ENCODE data around the gene THY1.

THY1 gene

DNA sequence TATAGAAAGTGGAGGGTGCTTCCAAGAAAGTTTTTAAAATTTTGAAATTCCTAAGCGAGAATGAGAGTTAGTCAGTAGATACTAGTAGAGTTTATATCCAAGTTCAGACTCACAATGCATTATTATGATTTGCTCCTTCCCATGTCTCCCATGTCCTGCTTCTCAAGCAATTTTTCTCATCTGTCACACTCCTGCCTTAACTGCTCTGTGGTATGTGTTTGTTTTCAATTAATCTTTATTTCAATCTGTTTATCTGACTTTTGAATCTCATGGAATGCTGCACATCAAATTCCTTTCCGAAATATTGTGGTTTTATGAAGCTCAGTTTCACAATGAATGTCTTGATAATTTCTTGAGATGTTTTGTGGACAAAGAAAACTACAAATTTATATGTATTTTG, 18.1 kb downstream of the THY1 start:
- DNase-seq, result no peak
- H3K27ac ChIP-seq, result no peak overlapping the region
- no peak overlapping the region for H3K4me3 ChIP-seq (ENCODE audit: low read depth, low read length)
- TF ChIP-seq, protein P1, sequence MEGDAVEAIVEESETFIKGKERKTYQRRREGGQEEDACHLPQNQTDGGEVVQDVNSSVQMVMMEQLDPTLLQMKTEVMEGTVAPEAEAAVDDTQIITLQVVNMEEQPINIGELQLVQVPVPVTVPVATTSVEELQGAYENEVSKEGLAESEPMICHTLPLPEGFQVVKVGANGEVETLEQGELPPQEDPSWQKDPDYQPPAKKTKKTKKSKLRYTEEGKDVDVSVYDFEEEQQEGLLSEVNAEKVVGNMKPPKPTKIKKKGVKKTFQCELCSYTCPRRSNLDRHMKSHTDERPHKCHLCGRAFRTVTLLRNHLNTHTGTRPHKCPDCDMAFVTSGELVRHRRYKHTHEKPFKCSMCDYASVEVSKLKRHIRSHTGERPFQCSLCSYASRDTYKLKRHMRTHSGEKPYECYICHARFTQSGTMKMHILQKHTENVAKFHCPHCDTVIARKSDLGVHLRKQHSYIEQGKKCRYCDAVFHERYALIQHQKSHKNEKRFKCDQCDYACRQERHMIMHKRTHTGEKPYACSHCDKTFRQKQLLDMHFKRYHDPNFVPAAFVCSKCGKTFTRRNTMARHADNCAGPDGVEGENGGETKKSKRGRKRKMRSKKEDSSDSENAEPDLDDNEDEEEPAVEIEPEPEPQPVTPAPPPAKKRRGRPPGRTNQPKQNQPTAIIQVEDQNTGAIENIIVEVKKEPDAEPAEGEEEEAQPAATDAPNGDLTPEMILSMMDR (IDR thresholded peaks at IDR 0.05; ENCODE audit: low read depth, low read length), result no peak
- no peaks in the 10 kb centered on the region for H3K27me3 ChIP-seq (ENCODE audit: insufficient read depth, low read depth, severe bottlenecking)
- H3K36me3 ChIP-seq, result no peaks in the 10 kb centered on the region
- H3K9me3 ChIP-seq (ENCODE audit: severe bottlenecking), result no peaks in the 10 kb centered on the region

DNA sequence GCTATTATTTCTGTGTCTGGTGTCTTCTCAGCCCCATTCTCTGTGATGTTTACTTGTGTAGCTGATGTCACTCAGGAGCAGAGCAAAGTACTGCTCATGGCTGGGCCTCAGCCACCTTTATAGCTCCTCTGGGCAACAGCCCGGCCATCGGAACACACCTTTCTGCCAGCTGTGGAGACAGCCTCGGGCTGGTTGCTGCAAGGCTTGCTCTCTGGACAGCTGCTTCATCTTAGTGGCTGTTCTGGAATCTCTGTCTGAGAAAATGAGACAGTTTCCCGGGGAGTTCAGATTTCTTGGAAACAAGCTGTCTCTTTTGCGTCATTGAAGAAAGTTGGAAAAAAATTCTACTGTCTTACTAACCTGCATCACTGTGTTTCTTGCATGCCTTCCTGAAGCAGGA, 20.0 kb downstream of the THY1 start:
- DNase-seq, result no peak
- TF ChIP-seq, protein P1 (IDR thresholded peaks at IDR 0.05; ENCODE audit: low read depth, low read length), result no peak

DNA sequence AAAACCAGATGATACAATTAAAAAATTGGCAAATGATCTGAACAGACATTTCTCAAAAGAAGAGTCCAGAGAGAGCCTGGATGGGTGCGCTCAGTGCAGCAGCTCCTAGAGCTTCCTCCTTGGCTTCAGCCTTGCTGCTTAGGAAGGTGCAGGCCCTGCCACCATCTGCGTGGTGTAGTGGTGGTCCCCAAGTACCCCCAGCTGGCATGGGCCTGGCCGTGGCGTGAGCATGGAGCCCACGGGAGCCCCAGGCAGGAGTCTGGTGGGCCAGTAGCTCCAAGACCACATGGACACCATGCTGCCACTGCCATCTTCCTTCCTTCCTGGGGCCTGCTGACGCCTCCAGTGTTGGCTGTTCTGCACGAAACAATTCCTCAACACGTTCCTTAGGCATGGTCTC, 20.5 kb downstream of the THY1 start:
- H3K9me3 ChIP-seq (ENCODE audit: severe bottlenecking), result peaks cover 10% of the 10 kb centered on the region
- H3K4me3 ChIP-seq (ENCODE audit: low read depth, low read length), result no peak overlapping the region
- no peaks in the 10 kb centered on the region for H3K36me3 ChIP-seq
- H3K27me3 ChIP-seq (ENCODE audit: insufficient read depth, low read depth, severe bottlenecking), result no peaks in the 10 kb centered on the region
- TF ChIP-seq, protein P1 (IDR thresholded peaks at IDR 0.05; ENCODE audit: low read depth, low read length), result no peak
- no peak for DNase-seq
- no peak overlapping the region for H3K27ac ChIP-seq

More for the DNA sequence above, 20.0 kb downstream of the THY1 start:
- Histone ChIP-seq H3K4me3 (ENCODE audit: low read depth, low read length) (no peak overlapping the region), H3K27ac (no peak overlapping the region), H3K36me3 (no peaks in the 10 kb centered on the region), H3K27me3 (ENCODE audit: insufficient read depth, low read depth, severe bottlenecking) (no peaks in the 10 kb centered on the region), H3K9me3 (ENCODE audit: severe bottlenecking) (peaks cover 4% of the 10 kb centered on the region)

DNA sequence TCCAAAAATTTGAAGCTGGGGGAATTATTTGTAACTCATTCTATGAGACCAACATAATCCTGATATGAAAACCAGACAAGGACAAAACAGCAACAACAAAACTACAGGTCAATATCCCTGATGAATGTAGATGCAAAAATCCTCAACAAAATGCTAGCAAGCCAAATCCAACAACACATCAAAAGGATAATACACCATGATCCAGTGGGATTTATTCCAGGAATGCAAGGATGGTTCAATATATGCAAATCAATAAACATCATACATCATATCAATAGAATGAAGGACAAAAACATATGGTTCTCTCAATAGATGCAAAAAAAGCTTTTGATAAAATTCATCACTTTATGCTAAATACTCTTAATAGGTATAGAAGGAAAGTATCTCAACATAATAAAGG, 22.1 kb downstream of the THY1 start:
- TF ChIP-seq, protein P1 (IDR thresholded peaks at IDR 0.05; ENCODE audit: low read depth, low read length), result no peak
- no peak for DNase-seq
- H3K36me3 ChIP-seq, result no peaks in the 10 kb centered on the region
- H3K4me3 ChIP-seq (ENCODE audit: low read depth, low read length), result no peak overlapping the region
- no peak overlapping the region for H3K27ac ChIP-seq
- H3K27me3 ChIP-seq (ENCODE audit: insufficient read depth, low read depth, severe bottlenecking), result no peaks in the 10 kb centered on the region
- peaks cover 10% of the 10 kb centered on the region for H3K9me3 ChIP-seq (ENCODE audit: severe bottlenecking)

DNA sequence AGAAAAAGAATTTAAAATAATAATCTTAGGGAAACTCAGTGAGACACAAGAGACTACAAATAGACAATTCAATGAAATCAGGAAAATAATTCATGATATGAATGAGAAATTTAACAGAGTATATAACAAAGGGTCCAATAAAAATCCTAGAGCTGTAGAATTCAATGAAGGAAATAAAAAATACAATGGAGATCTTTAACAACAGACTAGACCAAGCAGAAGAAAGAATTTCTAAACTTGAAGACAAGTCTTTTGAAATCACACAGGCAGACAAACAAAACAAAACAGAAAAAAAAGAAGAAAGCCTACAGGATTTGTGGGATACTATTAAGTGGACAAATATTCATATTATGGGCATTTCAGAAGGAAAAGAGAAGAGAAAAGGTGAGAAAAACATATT, 25.2 kb downstream of the THY1 start:
- H3K9me3 ChIP-seq (ENCODE audit: severe bottlenecking), result peaks cover 10% of the 10 kb centered on the region
- no peaks in the 10 kb centered on the region for H3K36me3 ChIP-seq
- H3K27me3 ChIP-seq (ENCODE audit: insufficient read depth, low read depth, severe bottlenecking), result no peaks in the 10 kb centered on the region
- no peak overlapping the region for H3K4me3 ChIP-seq (ENCODE audit: low read depth, low read length)
- TF ChIP-seq, protein P1 (IDR thresholded peaks at IDR 0.05; ENCODE audit: low read depth, low read length), result no peak
- no peak overlapping the region for H3K27ac ChIP-seq
- no peak for DNase-seq

DNA sequence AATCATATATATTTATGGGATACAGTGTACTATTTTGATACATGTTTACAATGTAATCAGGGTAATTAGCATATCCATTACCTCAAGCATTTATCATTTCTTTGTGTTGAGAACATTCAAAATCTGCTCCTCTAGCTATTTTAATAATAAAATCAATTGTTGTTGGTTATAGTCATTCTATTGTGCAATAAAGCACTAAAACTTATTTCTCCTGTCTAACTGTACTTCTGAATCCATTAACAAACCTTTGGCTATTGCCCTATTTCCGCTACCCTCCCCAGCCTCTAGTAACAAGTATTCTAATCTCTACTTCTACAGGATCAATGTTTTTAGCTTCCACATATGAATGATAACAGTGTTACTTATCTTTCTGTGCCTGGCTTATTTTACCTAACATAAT, 26.1 kb downstream of the THY1 start:
- TF ChIP-seq, protein P1 (IDR thresholded peaks at IDR 0.05; ENCODE audit: low read depth, low read length), result no peak
- DNase-seq, result no peak
- H3K4me3 ChIP-seq (ENCODE audit: low read depth, low read length), result no peak overlapping the region
- H3K9me3 ChIP-seq (ENCODE audit: severe bottlenecking), result peaks cover 10% of the 10 kb centered on the region
- H3K27ac ChIP-seq, result no peak overlapping the region
- no peaks in the 10 kb centered on the region for H3K36me3 ChIP-seq
- no peaks in the 10 kb centered on the region for H3K27me3 ChIP-seq (ENCODE audit: insufficient read depth, low read depth, severe bottlenecking)
